ENCODE results near the gene LIPC.

The LIPC gene

GRCh38 chr15:58475573-58476524, 44.1 kb downstream of the LIPC start:
- Histone ChIP-seq H3K36me3 (ENCODE audit: insufficient read depth) (no peaks in the 10 kb centered on the region), H3K9ac (no peak overlapping the region), H3K27ac (no peak overlapping the region), H3K4me2 (no peak overlapping the region), H3K79me2 (ENCODE audit: insufficient read depth, low read depth) (no peaks in the 10 kb centered on the region), H3K27me3 (ENCODE audit: insufficient read depth, low read depth) (no peaks in the 10 kb centered on the region), H2AFZ (ENCODE audit: low read depth) (no peak overlapping the region), H3K4me1 (ENCODE audit: low read depth, poor library complexity, severe bottlenecking) (peaks cover 54% of the 10 kb centered on the region), H3K4me3 (IDR thresholded peaks at IDR 0.05; ENCODE audit: insufficient read depth, low read depth, low read length) (no peak overlapping the region), H4K20me1 (ENCODE audit: insufficient read depth) (no peaks in the 10 kb centered on the region)
- TF ChIP-seq, protein P1, sequence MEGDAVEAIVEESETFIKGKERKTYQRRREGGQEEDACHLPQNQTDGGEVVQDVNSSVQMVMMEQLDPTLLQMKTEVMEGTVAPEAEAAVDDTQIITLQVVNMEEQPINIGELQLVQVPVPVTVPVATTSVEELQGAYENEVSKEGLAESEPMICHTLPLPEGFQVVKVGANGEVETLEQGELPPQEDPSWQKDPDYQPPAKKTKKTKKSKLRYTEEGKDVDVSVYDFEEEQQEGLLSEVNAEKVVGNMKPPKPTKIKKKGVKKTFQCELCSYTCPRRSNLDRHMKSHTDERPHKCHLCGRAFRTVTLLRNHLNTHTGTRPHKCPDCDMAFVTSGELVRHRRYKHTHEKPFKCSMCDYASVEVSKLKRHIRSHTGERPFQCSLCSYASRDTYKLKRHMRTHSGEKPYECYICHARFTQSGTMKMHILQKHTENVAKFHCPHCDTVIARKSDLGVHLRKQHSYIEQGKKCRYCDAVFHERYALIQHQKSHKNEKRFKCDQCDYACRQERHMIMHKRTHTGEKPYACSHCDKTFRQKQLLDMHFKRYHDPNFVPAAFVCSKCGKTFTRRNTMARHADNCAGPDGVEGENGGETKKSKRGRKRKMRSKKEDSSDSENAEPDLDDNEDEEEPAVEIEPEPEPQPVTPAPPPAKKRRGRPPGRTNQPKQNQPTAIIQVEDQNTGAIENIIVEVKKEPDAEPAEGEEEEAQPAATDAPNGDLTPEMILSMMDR (conservative IDR thresholded peaks at IDR 0.05; ENCODE audit: low read depth, low read length) = no peak

- H3K27ac ChIP-seq = no peak overlapping the region
- no peaks in the 10 kb centered on the region for H3K27me3 ChIP-seq (ENCODE audit: insufficient read depth, low read depth)
- no peaks in the 10 kb centered on the region for H4K20me1 ChIP-seq (ENCODE audit: insufficient read depth)
- no peaks in the 10 kb centered on the region for H3K79me2 ChIP-seq (ENCODE audit: insufficient read depth, low read depth)
- peaks cover 46% of the 10 kb centered on the region for H3K4me1 ChIP-seq (ENCODE audit: low read depth, poor library complexity, severe bottlenecking)
- H2AFZ ChIP-seq (ENCODE audit: low read depth) = no peak overlapping the region
- no peak overlapping the region for H3K4me3 ChIP-seq (IDR thresholded peaks at IDR 0.05; ENCODE audit: insufficient read depth, low read depth, low read length)
- H3K36me3 ChIP-seq (ENCODE audit: insufficient read depth) = no peaks in the 10 kb centered on the region
- TF ChIP-seq, protein P1 (conservative IDR thresholded peaks at IDR 0.05; ENCODE audit: low read depth, low read length) = no peak
- no peak overlapping the region for H3K9ac ChIP-seq
- no peak overlapping the region for H3K4me2 ChIP-seq
These were observed 44.9 kb downstream of the LIPC start for GRCh38 chr15:58476525-58477162.

DNA sequence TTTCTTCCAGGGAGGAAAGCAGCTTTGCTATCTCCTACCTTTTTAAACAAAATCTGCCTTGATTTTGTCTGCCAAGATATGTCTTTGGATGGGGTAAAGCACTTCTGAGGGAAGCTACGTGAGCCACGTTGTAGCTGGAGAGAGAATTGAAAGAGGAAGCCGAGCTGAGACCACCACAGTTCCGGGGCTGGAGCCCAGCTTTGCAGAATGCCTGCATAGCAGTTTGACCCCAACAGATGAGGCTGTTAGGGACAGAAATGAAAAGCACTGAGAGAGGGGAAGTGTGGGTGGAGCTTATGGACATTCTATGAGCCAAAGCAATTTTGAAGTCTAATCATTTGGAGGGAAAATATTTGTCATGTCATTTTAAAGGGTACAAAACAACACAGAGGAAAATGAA, 45.4 kb downstream of the LIPC start:
- Histone ChIP-seq H3K4me3 (IDR thresholded peaks at IDR 0.05; ENCODE audit: insufficient read depth, low read depth, low read length) (no peak overlapping the region), H3K27me3 (ENCODE audit: insufficient read depth, low read depth) (no peaks in the 10 kb centered on the region), H3K79me2 (ENCODE audit: insufficient read depth, low read depth) (no peaks in the 10 kb centered on the region), H3K4me1 (ENCODE audit: low read depth, poor library complexity, severe bottlenecking) (peaks cover 41% of the 10 kb centered on the region), H3K9ac (no peak overlapping the region), H4K20me1 (ENCODE audit: insufficient read depth) (no peaks in the 10 kb centered on the region), H3K36me3 (ENCODE audit: insufficient read depth) (no peaks in the 10 kb centered on the region), H3K27ac (no peak overlapping the region), H2AFZ (ENCODE audit: low read depth) (no peak overlapping the region), H3K4me2 (no peak overlapping the region)
- TF ChIP-seq, protein P1 (conservative IDR thresholded peaks at IDR 0.05; ENCODE audit: low read depth, low read length) = no peak

- no peak overlapping the region for H3K4me2 ChIP-seq
- peaks cover 32% of the 10 kb centered on the region for H3K4me1 ChIP-seq (ENCODE audit: low read depth, poor library complexity, severe bottlenecking)
- no peaks in the 10 kb centered on the region for H3K27me3 ChIP-seq (ENCODE audit: insufficient read depth, low read depth)
- no peak overlapping the region for H2AFZ ChIP-seq (ENCODE audit: low read depth)
- H4K20me1 ChIP-seq (ENCODE audit: insufficient read depth) = no peaks in the 10 kb centered on the region
- TF ChIP-seq, protein P1 (conservative IDR thresholded peaks at IDR 0.05; ENCODE audit: low read depth, low read length) = no peak
- H3K4me3 ChIP-seq (IDR thresholded peaks at IDR 0.05; ENCODE audit: insufficient read depth, low read depth, low read length) = no peak overlapping the region
- no peak overlapping the region for H3K9ac ChIP-seq
- H3K36me3 ChIP-seq (ENCODE audit: insufficient read depth) = no peaks in the 10 kb centered on the region
- H3K79me2 ChIP-seq (ENCODE audit: insufficient read depth, low read depth) = no peaks in the 10 kb centered on the region
- no peak overlapping the region for H3K27ac ChIP-seq
These were observed 46.2 kb downstream of the LIPC start for GRCh38 chr15:58478035-58478434.
